Neural progenitor cell (in vitro differentiated cells): ENCODE results near the gene P2RX7. TPM values are rescaled to one million over a fixed set of nuclear protein-coding genes. Genes with fewer than 3 reads are reported as not detected.
A peak's percentile ranks its signal among the peaks of the same experiment; 100 is the strongest.

Source experiments
- DNase-seq: peaks from one replicate; pipeline ENCODE4 v3.0.0-alpha.2; 2016; ENCODE audit warnings: low spot score
- H2AFZ ChIP-seq: fragments of 200-600 bp; sonication (generic); replicated peaks from 2 replicates; pipeline ENCODE4 v1.6.1; 2016; ENCODE audit warnings: antibody characterized with exemption
- H3F3A ChIP-seq: fragments of 200-600 bp; sonication (generic); 2 replicates; pipeline ENCODE4 v1.6.1; 2016; ENCODE audit warnings: antibody characterized with exemption, low read depth
- H3K27ac ChIP-seq: fragments of 200-600 bp; sonication (generic); 2 replicates; pipeline ENCODE4 v1.5.1; 2016; ENCODE audit warnings: mild to moderate bottlenecking
- H3K27me3 ChIP-seq: fragments of 200-600 bp; sonication (generic); 2 replicates; pipeline ENCODE4 v1.6.1; 2016; ENCODE audit warnings: mild to moderate bottlenecking, moderate library complexity
- H3K36me3 ChIP-seq: fragments of 200-600 bp; sonication (generic); 2 replicates; pipeline ENCODE4 v1.5.1; 2016
- H3K4me1 ChIP-seq: fragments of 200-600 bp; sonication (generic); 2 replicates; pipeline ENCODE4 v1.6.1; 2016; ENCODE audit warnings: mixed run types
- H3K4me2 ChIP-seq: fragments of 200-600 bp; sonication (generic); 2 replicates; pipeline ENCODE4 v1.6.1; 2016
- H3K4me3 ChIP-seq: fragments of 200-600 bp; sonication (generic); 2 replicates; pipeline ENCODE4 v1.5.1; 2016
- H3K79me2 ChIP-seq: fragments of 200-600 bp; sonication (generic); 2 replicates; pipeline ENCODE4 v1.6.1; 2016; ENCODE audit warnings: low read depth
- H3K9ac ChIP-seq: fragments of 200-600 bp; sonication (generic); 2 replicates; pipeline ENCODE4 v1.6.1; 2016
- H3K9me3 ChIP-seq: fragments of 200-600 bp; sonication (generic); 2 replicates; pipeline ENCODE4 v1.5.1; 2016; ENCODE audit warnings: low read depth
- H4K20me1 ChIP-seq: fragments of 200-600 bp; sonication (generic); 2 replicates; pipeline ENCODE4 v1.6.1; 2016; ENCODE audit warnings: low read depth
- H3K27ac Mint-ChIP-seq: 3 replicates; pipeline ENCODE4 v1.8.0; 2021; ENCODE audit warnings: mixed read lengths
- H3K27me3 Mint-ChIP-seq: 2 replicates; pipeline ENCODE4 v1.8.0; 2022; ENCODE audit warnings: low read depth, mild to moderate bottlenecking, inconsistent platforms, moderate library complexity, mixed read lengths; ENCODE audit not compliant: insufficient read depth
- H3K36me3 Mint-ChIP-seq: 3 replicates; pipeline ENCODE4 v1.8.0; 2021; ENCODE audit warnings: mixed read lengths
- H3K4me1 Mint-ChIP-seq: 3 replicates; pipeline ENCODE4 v1.8.0; 2021; ENCODE audit warnings: mixed read lengths
- H3K4me3 Mint-ChIP-seq: 3 replicates; pipeline ENCODE4 v1.8.0; 2021; ENCODE audit warnings: mild to moderate bottlenecking, moderate library complexity, mixed read lengths
- H3K9me3 Mint-ChIP-seq: 3 replicates; pipeline ENCODE4 v1.8.0; 2020; ENCODE audit warnings: mixed read lengths
- EZH2 ChIP-seq: fragments of 200-600 bp; sonication (generic); IDR thresholded peaks from 2 replicates; pipeline ENCODE4 v1.6.1; 2017; ENCODE audit warnings: antibody characterized with exemption, mild to moderate bottlenecking, moderate library complexity
- EZH2phosphoT487 ChIP-seq: fragments of 200-600 bp; sonication (generic); IDR thresholded peaks from 2 replicates; pipeline ENCODE4 v1.6.1; 2017; ENCODE audit warnings: antibody characterized with exemption
- total RNA-seq: library from RNA; depleted of rRNA; stranded (reverse); fragments of >200 nt; gene quantifications from 2 replicates; pipeline ENCODE4 v1.2.3, GENCODE V29; 2015; ENCODE audit warnings: low replicate concordance
- TF ChIP-seq, protein P1 (sequence below): fragments of 200-600 bp; sonication (generic); IDR thresholded peaks from 2 replicates; pipeline ENCODE4 v1.5.1; 2017; ENCODE audit warnings: antibody characterized with exemption, mild to moderate bottlenecking

Gene P2RX7
- total RNA-seq, 1 donor from 2014 or later, result 0.71 TPM

DNA sequence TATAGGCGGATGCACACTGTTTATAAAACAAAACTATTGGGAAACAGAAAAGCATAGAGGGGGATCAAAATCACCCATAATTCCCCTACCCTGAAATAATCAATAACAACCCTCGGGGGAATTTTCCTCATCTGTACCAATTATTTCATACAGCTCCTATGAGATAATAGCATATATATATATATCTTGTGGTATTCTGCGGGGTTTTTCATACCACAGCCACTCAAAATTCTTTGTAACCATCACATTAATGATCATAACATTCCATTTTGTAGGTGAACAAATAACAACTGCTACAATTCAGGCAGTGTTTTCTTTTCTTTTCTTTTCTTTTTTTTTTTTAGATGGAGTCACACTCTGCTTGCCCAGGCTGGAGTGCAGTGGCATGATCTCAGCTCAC lies 35.3 kb downstream of the P2RX7 start:
- Histone ChIP-seq H4K20me1 (no peaks in the 10 kb centered on the region), H3K4me1 (no peaks in the 10 kb centered on the region), H3K9me3 (no peaks in the 10 kb centered on the region), H2AFZ (no peak overlapping the region), H3K27me3 (no peaks in the 10 kb centered on the region), H3K79me2 (no peaks in the 10 kb centered on the region), H3F3A (no peaks in the 10 kb centered on the region), H3K36me3 (no peaks in the 10 kb centered on the region), H3K4me3 (no peak overlapping the region), H3K9ac (no peak overlapping the region), H3K4me2 (no peak overlapping the region), H3K27ac (no peak overlapping the region)
- Mint-ChIP-seq H3K36me3 (no peaks in the 10 kb centered on the region), H3K27ac (no peak overlapping the region), H3K27me3 (peaks cover 6% of the 10 kb centered on the region), H3K4me1 (peaks cover 11% of the 10 kb centered on the region), H3K4me3 (no peak overlapping the region), H3K9me3 (no peaks in the 10 kb centered on the region)
- TF ChIP-seq, protein P1, sequence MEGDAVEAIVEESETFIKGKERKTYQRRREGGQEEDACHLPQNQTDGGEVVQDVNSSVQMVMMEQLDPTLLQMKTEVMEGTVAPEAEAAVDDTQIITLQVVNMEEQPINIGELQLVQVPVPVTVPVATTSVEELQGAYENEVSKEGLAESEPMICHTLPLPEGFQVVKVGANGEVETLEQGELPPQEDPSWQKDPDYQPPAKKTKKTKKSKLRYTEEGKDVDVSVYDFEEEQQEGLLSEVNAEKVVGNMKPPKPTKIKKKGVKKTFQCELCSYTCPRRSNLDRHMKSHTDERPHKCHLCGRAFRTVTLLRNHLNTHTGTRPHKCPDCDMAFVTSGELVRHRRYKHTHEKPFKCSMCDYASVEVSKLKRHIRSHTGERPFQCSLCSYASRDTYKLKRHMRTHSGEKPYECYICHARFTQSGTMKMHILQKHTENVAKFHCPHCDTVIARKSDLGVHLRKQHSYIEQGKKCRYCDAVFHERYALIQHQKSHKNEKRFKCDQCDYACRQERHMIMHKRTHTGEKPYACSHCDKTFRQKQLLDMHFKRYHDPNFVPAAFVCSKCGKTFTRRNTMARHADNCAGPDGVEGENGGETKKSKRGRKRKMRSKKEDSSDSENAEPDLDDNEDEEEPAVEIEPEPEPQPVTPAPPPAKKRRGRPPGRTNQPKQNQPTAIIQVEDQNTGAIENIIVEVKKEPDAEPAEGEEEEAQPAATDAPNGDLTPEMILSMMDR, result no peak
- TF ChIP-seq EZH2 (no peak), EZH2phosphoT487 (no peak)
- no peak for DNase-seq

DNA sequence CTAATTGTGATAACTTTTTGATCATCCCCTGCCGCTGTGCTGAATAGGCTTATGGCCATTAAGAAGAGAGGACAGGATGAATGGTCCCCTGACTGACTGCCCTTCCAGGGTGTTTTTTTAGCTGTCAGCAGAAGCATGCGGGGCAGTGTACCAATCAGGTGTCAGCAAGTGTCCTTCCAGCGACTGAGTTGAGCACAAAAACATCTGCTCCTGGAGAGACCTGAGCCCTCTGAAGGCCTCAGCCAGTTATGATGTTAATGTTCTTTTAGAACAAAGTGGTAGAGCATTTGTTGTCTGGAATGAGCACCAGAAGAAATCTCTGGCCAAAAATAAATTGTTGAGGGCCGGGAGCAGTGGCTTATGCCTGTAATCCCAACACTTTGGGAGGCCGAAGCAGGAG lies 37.5 kb downstream of the P2RX7 start:
- Histone ChIP-seq H3K4me3 (no peak overlapping the region), H4K20me1 (no peaks in the 10 kb centered on the region), H3K4me2 (no peak overlapping the region), H2AFZ (no peak overlapping the region), H3K27me3 (no peaks in the 10 kb centered on the region), H3K4me1 (no peaks in the 10 kb centered on the region), H3K79me2 (no peaks in the 10 kb centered on the region), H3F3A (no peaks in the 10 kb centered on the region), H3K9me3 (no peaks in the 10 kb centered on the region), H3K36me3 (no peaks in the 10 kb centered on the region), H3K9ac (no peak overlapping the region), H3K27ac (no peak overlapping the region)
- DNase-seq, result peak; percentile 15
- H3K36me3 Mint-ChIP-seq, result no peaks in the 10 kb centered on the region
- H3K27me3 Mint-ChIP-seq, result peaks cover 4% of the 10 kb centered on the region
- peaks cover 11% of the 10 kb centered on the region for H3K4me1 Mint-ChIP-seq
- no peak overlapping the region for H3K27ac Mint-ChIP-seq
- TF ChIP-seq, protein P1, result no peak
- TF ChIP-seq EZH2phosphoT487 (no peak), EZH2 (no peak)
- no peaks in the 10 kb centered on the region for H3K9me3 Mint-ChIP-seq
- no peak overlapping the region for H3K4me3 Mint-ChIP-seq

DNA sequence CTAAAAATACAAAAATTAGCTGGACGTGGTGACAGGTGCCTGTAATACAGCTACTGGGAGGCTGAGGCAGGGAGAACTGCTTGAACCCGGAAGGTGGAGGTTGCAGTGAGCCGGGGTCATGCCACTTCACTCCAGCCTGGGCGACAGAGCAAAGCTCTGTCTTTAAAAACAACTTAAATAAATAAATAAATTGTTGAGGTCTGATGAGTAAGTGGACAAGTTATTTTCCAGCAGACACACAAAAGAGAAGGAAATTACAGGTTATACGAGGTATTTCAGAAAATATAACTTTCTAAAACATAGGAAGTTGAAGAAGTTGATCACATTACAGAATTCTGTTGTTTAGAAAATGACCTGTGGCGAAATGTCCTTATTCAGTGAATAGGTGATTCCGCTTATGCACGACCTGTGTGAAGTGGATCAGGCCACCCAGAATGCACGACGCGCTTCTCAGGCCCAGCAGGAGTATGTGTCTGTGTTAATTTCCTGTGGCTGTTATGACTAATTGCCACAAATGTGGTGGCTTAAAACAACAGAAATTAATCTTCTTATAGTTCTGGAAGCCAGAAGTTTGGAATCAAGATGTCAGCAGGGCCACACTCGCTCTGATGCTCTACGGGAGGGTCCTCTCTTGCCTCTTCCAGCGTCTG lies 38.1 kb downstream of the P2RX7 start:
- TF ChIP-seq, protein P1, result no peak
- TF ChIP-seq EZH2phosphoT487 (no peak), EZH2 (no peak)
- no peaks in the 10 kb centered on the region for H3K9me3 Mint-ChIP-seq
- no peak overlapping the region for H3K27ac ChIP-seq
- no peak overlapping the region for H3K27ac Mint-ChIP-seq
- no peak overlapping the region for H3K9ac ChIP-seq
- H3K27me3 Mint-ChIP-seq, result peaks cover 3% of the 10 kb centered on the region
- no peak overlapping the region for H3K4me2 ChIP-seq
- no peak overlapping the region for H3K4me3 Mint-ChIP-seq
- no peaks in the 10 kb centered on the region for H3K4me1 ChIP-seq
- H3K79me2 ChIP-seq, result no peaks in the 10 kb centered on the region
- no peaks in the 10 kb centered on the region for H3F3A ChIP-seq
- no peak overlapping the region for H3K4me3 ChIP-seq
- no peaks in the 10 kb centered on the region for H3K27me3 ChIP-seq
- no peaks in the 10 kb centered on the region for H3K36me3 Mint-ChIP-seq
- no peak overlapping the region for H2AFZ ChIP-seq
- H3K36me3 ChIP-seq, result no peaks in the 10 kb centered on the region
- no peaks in the 10 kb centered on the region for H4K20me1 ChIP-seq
- H3K9me3 ChIP-seq, result no peaks in the 10 kb centered on the region
- peaks cover 14% of the 10 kb centered on the region for H3K4me1 Mint-ChIP-seq
- no peak for DNase-seq
